ENCODE data around the gene AFAP1L2.
A peak's percentile ranks its signal among the peaks of the same experiment; 100 is the strongest.

The AFAP1L2 gene

GRCh38 chr10:114307731-114308130 lies 96.6 kb downstream of the AFAP1L2 start:
- DNase-seq, result no peak

GRCh38 chr10:114306116-114306973 lies 98.0 kb downstream of the AFAP1L2 start:
- no peak for DNase-seq

GRCh38 chr10:114305521-114305925 lies 98.8 kb downstream of the AFAP1L2 start:
- DNase-seq, result no peak

- DNase-seq, result no peak
Measured at GRCh38 chr10:114304571-114305421, 99.5 kb downstream of the AFAP1L2 start.

GRCh38 chr10:114304017-114304570 lies 100.2 kb downstream of the AFAP1L2 start:
- DNase-seq, result peak; percentile 32

- no peak for DNase-seq
Measured at GRCh38 chr10:114303556-114303955, 100.7 kb downstream of the AFAP1L2 start.

GRCh38 chr10:114301951-114302710 lies 102.2 kb downstream of the AFAP1L2 start:
- DNase-seq, result no peak

GRCh38 chr10:114301177-114301576 lies 103.1 kb downstream of the AFAP1L2 start:
- no peak for DNase-seq

- DNase-seq, result no peak
Measured at GRCh38 chr10:114300036-114300645, 104.2 kb downstream of the AFAP1L2 start.

- DNase-seq, result no peak
Measured at GRCh38 chr10:114297136-114297705, 107.1 kb downstream of the AFAP1L2 start.

GRCh38 chr10:114295393-114295792 lies 108.9 kb downstream of the AFAP1L2 start:
- DNase-seq, result no peak

GRCh38 chr10:114294549-114294948 lies 109.8 kb downstream of the AFAP1L2 start:
- DNase-seq, result no peak

- DNase-seq, result no peak
Measured at GRCh38 chr10:114293075-114293474, 111.2 kb downstream of the AFAP1L2 start.

- DNase-seq, result no peak
Measured at GRCh38 chr10:114291516-114291915, 112.8 kb downstream of the AFAP1L2 start.

- DNase-seq, result no peak
Measured at GRCh38 chr10:114291076-114291475, 113.2 kb downstream of the AFAP1L2 start.

- no peak for DNase-seq
Measured at GRCh38 chr10:114290038-114290437, 114.3 kb downstream of the AFAP1L2 start.

- DNase-seq, result no peak
Measured at GRCh38 chr10:114289096-114289436, 115.2 kb downstream of the AFAP1L2 start.

- no peak for DNase-seq
Measured at GRCh38 chr10:114288424-114289095, 115.7 kb downstream of the AFAP1L2 start.

- DNase-seq, result no peak
Measured at GRCh38 chr10:114286921-114287320, 117.4 kb downstream of the AFAP1L2 start.

GRCh38 chr10:114285961-114286441 lies 118.3 kb downstream of the AFAP1L2 start:
- no peak for DNase-seq

- DNase-seq, result no peak
Measured at GRCh38 chr10:114284346-114285071, 119.8 kb downstream of the AFAP1L2 start.

Data from NCI-H446 treated with DMSO at 0.1 percent for 48 hours (cell line).